ENCODE measurements around the gene PKP3. TPM values are rescaled to one million over a fixed set of nuclear protein-coding genes. Genes with fewer than 3 reads are reported as not detected.

Gene PKP3
- total RNA-seq, 4 donors from 2014 or later: 4.6 to 16.2 (median 13.5) TPM

DNA sequence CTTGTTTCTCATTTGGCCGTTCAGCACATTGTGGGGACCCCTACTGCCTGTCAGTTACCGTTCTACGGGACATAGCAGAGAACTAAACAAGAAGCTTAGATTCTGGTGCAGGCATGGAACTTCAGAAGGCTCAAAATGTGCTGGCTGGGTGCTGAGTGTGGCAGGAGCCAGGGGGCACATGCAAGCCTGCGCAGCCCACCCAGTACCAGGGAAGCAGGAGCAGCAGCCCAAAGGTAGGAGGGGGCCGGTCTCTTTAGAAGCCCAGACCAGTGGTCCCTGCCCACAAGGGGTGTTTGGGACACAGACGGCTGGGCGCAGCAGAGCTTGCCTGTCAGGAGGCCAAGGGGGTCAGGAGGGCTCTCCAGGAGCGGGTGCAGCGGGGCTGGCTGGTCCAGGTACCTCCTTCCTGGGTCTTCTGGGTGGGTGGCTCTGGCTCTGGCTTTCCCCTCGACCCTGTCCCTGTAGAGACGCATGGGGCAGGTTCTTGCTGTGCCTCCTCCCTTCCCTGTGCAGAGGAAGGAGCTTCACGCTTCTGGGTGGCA, 58.3 kb downstream of the PKP3 start:
- Histone ChIP-seq H3K36me3 (peaks cover 0 to 33% (median 0%) of the 10 kb centered on the region in 3 donors), H3K27ac (peak overlapping the region in 1 of 4 donors; percentile 97), H3K9me3 (no peaks in the 10 kb centered on the region), H3K4me3 (no peak overlapping the region), H3K27me3 (no peaks in the 10 kb centered on the region), H3K4me1 (peaks cover 0 to 50% (median 23%) of the 10 kb centered on the region in 4 donors)
- no peak for DNase-seq (ENCODE audit: low spot score in 2 of 2)
- TF ChIP-seq CTCF (IDR thresholded peaks at IDR 0.05) (no peak), EP300 (IDR thresholded peaks at IDR 0.05) (no peak), POLR2A (IDR thresholded peaks at IDR 0.05) (no peak)
- 79 to 81% methylated on average over 12 of the region's 12 CpGs for WGBS, 2 donors

DNA sequence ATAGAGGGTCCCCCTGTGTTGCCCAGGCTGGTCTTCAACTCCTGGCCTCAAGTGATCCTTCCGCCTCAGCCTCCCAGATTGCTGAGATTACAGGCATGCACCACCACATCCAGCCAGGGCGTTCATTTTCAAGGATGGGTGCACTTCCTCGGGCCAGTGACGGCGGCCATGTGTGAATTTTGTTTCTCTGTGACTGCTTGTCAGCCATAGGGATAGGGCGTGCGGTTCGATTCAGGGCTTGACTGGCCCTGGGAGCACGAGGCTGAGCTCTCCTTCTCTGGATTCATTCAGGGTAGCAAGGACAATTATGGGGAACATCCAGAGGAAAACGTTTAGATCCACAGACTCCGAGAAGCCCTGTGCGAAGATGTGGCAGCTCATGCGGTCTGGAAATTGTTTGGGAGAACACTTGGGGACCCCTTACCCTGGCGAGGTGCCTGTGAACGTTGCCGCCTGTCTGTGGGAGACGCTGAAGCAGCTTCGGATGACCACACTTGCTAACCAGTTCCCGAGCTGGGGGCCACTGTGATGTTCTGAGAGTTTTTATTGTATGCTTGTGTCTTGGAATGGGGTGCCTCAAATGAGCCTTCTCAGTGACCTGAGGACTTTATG, 59.0 kb downstream of the PKP3 start:
- Histone ChIP-seq H3K36me3 (peaks cover 0 to 39% (median 0%) of the 10 kb centered on the region in 3 donors), H3K27ac (no peak overlapping the region), H3K9me3 (no peaks in the 10 kb centered on the region), H3K27me3 (no peaks in the 10 kb centered on the region), H3K4me1 (peaks cover 0 to 46% (median 23%) of the 10 kb centered on the region in 4 donors), H3K4me3 (no peak overlapping the region)
- TF ChIP-seq EP300 (IDR thresholded peaks at IDR 0.05): no peak
- TF ChIP-seq POLR2A (IDR thresholded peaks at IDR 0.05): no peak
- TF ChIP-seq CTCF (IDR thresholded peaks at IDR 0.05): no peak
- WGBS, 2 donors: 82 to 87% methylated on average over 19 of the region's 19 CpGs
- DNase-seq (ENCODE audit: low spot score in 2 of 2): no peak

- Histone ChIP-seq H3K9me3 (no peaks in the 10 kb centered on the region), H3K27ac (no peak overlapping the region), H3K27me3 (no peaks in the 10 kb centered on the region), H3K36me3 (peaks cover 0 to 39% (median 0%) of the 10 kb centered on the region in 3 donors), H3K4me3 (no peak overlapping the region), H3K4me1 (peaks cover 0 to 43% (median 20%) of the 10 kb centered on the region in 4 donors)
- no peak for DNase-seq (ENCODE audit: low spot score in 2 of 2)
- TF ChIP-seq CTCF (IDR thresholded peaks at IDR 0.05): no peak
- TF ChIP-seq POLR2A (IDR thresholded peaks at IDR 0.05): no peak
- no peak for TF ChIP-seq EP300 (IDR thresholded peaks at IDR 0.05)
- WGBS, 2 donors: 90 to 92% methylated on average over 13 of the region's 13 CpGs
These were observed 59.6 kb downstream of the PKP3 start for GRCh38 chr11:453564-453963.

DNA sequence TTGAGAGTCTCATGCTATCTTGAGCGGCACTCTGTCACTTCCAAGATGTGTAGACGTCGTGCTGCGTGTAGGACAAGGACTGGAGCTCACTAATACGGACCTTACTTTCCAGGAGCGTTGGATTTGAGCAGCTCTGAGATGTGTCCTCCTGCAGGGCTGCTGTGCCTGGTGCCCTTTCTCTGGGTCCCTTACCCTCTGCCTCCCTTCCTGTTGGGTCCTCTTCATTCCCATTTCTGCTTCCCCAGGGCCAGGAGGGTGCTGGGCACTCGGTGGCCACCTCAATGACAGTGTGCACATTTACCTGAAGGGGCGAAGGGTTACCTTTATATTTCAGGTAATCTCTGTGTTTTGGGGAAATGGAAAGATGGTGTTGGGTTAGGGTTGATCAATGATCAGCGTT, 60.0 kb downstream of the PKP3 start:
- peaks cover 0 to 38% (median 15%) of the 10 kb centered on the region in 4 donors for H3K4me1 ChIP-seq
- no peaks in the 10 kb centered on the region for H3K27me3 ChIP-seq
- peaks cover 0 to 39% (median 0%) of the 10 kb centered on the region in 3 donors for H3K36me3 ChIP-seq
- 89 to 94% methylated on average over 9 of the region's 9 CpGs for WGBS, 2 donors
- no peak for DNase-seq (ENCODE audit: low spot score in 2 of 2)
- no peak overlapping the region for H3K27ac ChIP-seq
- no peak overlapping the region for H3K4me3 ChIP-seq
- no peak for TF ChIP-seq EP300 (IDR thresholded peaks at IDR 0.05)
- no peak for TF ChIP-seq POLR2A (IDR thresholded peaks at IDR 0.05)
- H3K9me3 ChIP-seq: no peaks in the 10 kb centered on the region

Small RNA genes within 50 kb of the gene (small RNA-seq; reads per million reads assigned to genes)
- gene RN7SL838P: not detected

Other genes starting within 250 kb of the PKP3 start
- gene SCGB1C1, start 201.1 kb upstream of the PKP3 start, total RNA-seq: not detected
- gene BET1L, start 186.8 kb upstream of the PKP3 start, total RNA-seq: 10 to 100 TPM; 30.9 to 43.9 (median 38.7) TPM
- gene RIC8A, start 186.5 kb upstream of the PKP3 start, total RNA-seq: 100 to 1,000 TPM in 3 of 4 donors, 10 to 100 TPM in 1; 69.0 to 118 (median 101) TPM
- gene SIRT3, start 157.9 kb upstream of the PKP3 start, total RNA-seq: 10 to 100 TPM; 14.9 to 23.4 (median 17.5) TPM
- gene PSMD13, start 157.2 kb upstream of the PKP3 start, total RNA-seq: 100 to 1,000 TPM in 3 of 4 donors, 10 to 100 TPM in 1; 72.0 to 136 (median 120) TPM
- gene NLRP6, start 115.8 kb upstream of the PKP3 start, total RNA-seq: 1 to 10 TPM; 1.0 to 3.3 (median 1.7) TPM
- 100 to 1,000 TPM in 1 of 4 donors, 10 to 100 TPM in 3; 43.7 to 166 (median 55.6) TPM for gene PGGHG, start 105.1 kb upstream of the PKP3 start, total RNA-seq
- not detected for gene IFITM5, start 94.7 kb upstream of the PKP3 start, total RNA-seq
- 100 to 1,000 TPM; 258 to 624 (median 292) TPM for gene IFITM2, start 86.4 kb upstream of the PKP3 start, total RNA-seq
- 100 to 1,000 TPM; 216 to 431 (median 256) TPM for gene IFITM1, start 80.2 kb upstream of the PKP3 start, total RNA-seq
- gene IFITM3, start 73.3 kb upstream of the PKP3 start, total RNA-seq: 100 to 1,000 TPM; 258 to 816 (median 325) TPM
- gene B4GALNT4, start 24.7 kb upstream of the PKP3 start, total RNA-seq: 10 to 100 TPM in 2 of 4 donors, 1 to 10 TPM in 2; 7.1 to 22.2 (median 14.1) TPM
- 10 to 100 TPM; 29.1 to 81.1 (median 69.3) TPM for gene SIGIRR, start 20.8 kb downstream of the PKP3 start, total RNA-seq
- gene ANO9, start 47.8 kb downstream of the PKP3 start, total RNA-seq: under 1 TPM in 3 of 4 donors, not detected in 1; 0.78 to 0.90 (median 0.87) TPM
- gene PTDSS2, start 56.1 kb downstream of the PKP3 start, total RNA-seq: 100 to 1,000 TPM in 1 of 4 donors, 10 to 100 TPM in 3; 54.2 to 100 (median 63.9) TPM
- 100 to 1,000 TPM; 220 to 303 (median 281) TPM for gene RNH1, start 113.0 kb downstream of the PKP3 start, total RNA-seq
- gene HRAS, start 141.4 kb downstream of the PKP3 start, total RNA-seq: 10 to 100 TPM; 64.3 to 71.1 (median 68.1) TPM
- 1 to 10 TPM in 1 of 4 donors, under 1 TPM in 2, not detected in 1; 0.22 to 1.4 (median 0.60) TPM for gene LRRC56, start 143.3 kb downstream of the PKP3 start, total RNA-seq
- gene LMNTD2, start 166.5 kb downstream of the PKP3 start, total RNA-seq: 1 to 10 TPM; 1.3 to 5.9 (median 3.2) TPM
- gene RASSF7, start 166.8 kb downstream of the PKP3 start, total RNA-seq: 10 to 100 TPM; 21.0 to 25.6 (median 23.1) TPM
- gene PHRF1, start 182.3 kb downstream of the PKP3 start, total RNA-seq: 10 to 100 TPM; 27.1 to 49.2 (median 34.9) TPM
- gene IRF7, start 221.7 kb downstream of the PKP3 start, total RNA-seq: 10 to 100 TPM in 3 of 4 donors, 1 to 10 TPM in 1; 9.0 to 37.7 (median 27.5) TPM
- gene CDHR5, start 230.7 kb downstream of the PKP3 start, total RNA-seq: not detected
- not detected for gene SCT, start 233.0 kb downstream of the PKP3 start, total RNA-seq
- gene DRD4, start 243.1 kb downstream of the PKP3 start, total RNA-seq: 1 to 10 TPM in 1 of 4 donors, under 1 TPM in 2, not detected in 1; 0.84 to 2.5 (median 0.90) TPM